HPDE6-E6E7 (cell line): ENCODE measurements around the gene TNKS1BP1.
A peak's percentile ranks its signal among the peaks of the same experiment; 100 is the strongest.
"Not testable (repeated sequence)": the region's sequence is repeated elsewhere in the genome, so short reads cannot be mapped to it uniquely, and the experiment has no call there.

Experiments
- DNase-seq: peaks from one replicate; pipeline ENCODE4 v3.0.0; 2011; ENCODE audit warnings: missing footprints; ENCODE audit errors: extremely low spot score

TNKS1BP1 gene

DNA sequence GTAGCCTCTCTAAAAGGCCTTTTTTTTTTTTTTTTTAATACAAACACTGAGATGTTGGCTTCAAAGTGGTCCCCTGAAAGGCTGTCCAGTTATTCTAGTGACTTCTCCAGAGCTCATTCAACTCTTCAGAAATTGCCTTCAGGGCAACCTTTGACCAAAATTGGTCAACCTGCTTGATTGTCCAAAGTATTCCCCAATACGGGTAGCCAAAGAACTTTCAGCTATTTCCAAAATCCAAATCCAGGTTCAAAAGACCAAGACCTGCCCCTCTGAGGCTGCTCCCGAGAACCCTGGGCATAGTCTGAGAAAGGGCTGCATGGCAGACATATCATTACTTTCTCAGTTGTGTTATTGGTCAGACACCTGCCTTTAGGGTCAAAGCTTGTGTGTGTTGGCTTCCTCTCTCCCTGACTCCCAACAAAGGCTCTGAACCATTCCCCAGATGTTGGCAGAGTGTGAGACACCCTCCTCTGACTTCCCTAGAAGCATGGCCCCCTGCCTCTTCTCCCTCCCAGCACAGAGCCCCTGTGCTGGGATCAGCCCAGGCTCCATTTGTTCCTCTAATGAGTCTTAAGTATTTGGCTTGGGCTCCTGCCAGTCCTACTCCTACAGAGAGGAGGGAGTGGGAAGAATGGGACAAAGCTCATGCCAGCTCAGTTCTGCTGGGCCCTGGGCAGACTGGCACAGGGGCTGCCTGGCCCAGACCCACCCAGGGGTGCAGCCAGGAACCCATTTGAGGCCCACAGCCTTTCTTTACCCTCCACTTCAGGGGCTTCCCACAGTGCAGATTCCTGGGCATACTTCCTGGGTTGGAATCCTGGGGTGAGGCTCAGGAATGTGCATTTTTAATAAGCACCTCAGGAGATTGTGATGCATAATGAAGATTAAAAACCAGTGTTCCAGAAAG is 30.3 kb downstream of the TNKS1BP1 start:
- DNase-seq = no peak

DNA sequence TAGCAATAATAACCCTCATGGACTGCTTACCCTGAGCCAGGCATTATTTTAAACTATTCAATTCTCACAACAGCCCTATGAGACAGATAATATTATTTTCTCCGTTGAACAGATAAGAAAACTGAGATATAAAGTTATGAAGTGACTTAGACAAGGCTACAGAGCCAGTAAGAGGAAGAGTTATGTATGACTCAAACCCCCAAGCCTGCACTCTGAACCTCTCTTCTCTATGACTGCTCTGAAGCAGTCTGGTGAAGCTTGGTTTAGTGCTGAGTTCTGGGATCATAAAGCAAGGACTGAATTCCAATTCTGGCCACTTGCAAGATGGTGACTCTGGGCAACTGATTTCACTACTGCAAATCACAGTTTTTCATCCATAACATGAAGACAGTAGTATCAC is 34.5 kb downstream of the TNKS1BP1 start:
- DNase-seq = no peak

DNA sequence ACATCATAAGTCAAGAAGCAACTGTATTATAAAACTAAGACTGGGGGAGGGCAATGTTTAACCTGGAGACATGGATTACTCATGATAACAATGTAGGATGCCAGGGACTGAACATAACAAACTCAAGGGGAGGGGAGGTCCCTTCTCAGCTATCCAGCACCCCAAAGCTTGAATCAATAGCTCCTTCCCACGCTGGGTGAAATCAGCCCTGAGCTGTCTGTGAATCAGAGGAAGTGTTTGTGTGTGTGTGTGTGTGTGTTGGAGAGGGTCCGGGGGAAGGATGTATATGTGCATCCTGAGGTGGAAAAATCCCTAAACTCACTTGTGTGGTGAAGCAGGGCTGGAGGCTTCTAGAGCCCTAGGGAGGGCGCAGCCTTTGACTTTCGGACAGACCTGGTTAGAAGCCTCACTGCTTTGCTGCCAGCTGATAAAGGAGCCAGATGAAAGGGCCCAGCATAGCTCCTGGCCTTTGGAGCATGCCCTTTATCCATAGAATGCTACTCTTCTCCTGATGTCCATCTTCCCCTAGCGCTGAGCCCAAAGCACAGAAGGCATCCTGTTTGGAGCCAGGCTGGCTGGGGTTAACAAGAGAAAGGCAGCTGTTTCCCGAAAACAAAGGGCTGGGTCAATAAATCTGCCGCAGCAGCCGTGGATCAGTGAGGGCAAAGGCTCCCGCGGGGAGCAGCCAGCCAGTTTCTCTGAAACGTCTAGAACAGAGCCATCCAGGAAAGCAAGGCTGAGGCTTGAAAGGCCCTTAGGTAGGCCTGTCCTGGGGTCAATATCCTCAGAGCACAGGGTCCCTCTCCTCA is 35.8 kb downstream of the TNKS1BP1 start:
- peak; percentile 49 for DNase-seq

DNA sequence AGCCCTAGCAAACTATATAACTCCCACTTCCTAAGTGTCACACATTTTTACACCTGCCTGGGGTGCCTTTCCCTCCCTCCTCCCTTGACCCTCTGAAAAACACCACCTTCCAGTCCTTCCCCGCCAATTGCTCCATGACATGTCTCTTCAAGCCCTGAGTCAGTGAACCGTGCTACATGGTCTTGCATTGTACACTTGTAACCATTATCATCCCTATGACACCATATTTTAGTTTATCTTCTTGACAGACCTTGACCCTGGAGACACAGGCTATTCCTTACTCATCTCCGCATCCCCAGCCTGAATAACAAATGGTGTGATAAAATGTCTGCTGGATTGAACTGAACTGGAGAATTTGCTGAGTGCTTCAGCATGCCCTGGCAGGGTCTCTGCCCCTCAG is 36.9 kb downstream of the TNKS1BP1 start:
- no peak for DNase-seq

DNA sequence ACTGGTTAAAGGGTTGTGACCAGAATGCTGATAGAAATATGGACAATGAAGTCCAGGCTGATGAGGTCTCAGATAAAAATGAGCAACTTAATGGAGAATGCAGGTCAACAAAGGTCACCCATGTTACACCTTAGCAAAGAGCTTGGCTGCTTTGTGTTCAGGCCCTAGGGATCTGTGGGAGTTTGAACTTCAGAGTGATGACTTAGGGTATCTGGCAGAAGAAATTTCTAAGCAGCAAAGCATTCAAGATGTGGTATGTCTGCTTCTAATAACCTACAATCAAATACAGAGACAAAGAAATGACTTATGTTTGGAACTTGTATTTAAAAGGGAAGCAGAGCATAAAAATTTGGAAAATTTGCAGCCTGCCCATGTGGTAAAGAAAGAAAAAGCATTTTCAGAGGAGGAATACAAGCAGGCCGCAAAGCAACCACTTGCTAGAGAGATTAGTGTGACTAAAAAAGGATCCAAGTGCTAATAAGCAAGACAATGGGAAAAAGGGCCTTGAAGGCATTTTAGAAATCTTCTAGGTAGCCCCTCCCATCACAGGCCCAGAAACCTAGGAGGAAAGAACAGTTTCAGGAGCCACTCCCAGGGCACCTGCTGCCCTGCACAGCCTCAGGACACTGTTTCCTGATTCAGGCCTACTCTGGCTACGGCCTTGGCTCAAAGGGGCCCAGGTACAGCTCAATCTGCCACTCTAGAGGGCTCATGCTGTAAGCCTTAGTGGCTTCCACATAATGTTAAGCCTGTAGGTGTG is 41.3 kb downstream of the TNKS1BP1 start:
- DNase-seq = no peak

DNA sequence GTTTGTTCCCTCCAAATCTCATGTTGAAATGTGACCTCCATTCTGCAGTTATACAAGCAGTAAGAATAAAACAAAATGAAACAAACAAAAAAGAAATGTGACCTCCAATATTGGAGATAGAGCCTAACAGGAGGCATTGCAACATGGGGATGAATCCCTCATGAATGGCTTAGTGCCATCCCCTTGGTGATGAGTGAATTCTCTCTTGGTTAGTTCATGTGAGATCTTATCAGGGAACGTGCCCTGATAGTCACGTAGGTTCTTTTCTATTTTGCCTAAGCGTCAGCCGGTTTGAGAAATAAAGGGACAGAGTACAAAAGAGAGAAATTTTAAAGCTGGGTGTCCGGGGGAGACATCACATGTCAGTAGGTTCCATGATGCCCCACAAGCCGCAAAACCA is 43.2 kb downstream of the TNKS1BP1 start:
- DNase-seq = not testable (repeated sequence)

DNA sequence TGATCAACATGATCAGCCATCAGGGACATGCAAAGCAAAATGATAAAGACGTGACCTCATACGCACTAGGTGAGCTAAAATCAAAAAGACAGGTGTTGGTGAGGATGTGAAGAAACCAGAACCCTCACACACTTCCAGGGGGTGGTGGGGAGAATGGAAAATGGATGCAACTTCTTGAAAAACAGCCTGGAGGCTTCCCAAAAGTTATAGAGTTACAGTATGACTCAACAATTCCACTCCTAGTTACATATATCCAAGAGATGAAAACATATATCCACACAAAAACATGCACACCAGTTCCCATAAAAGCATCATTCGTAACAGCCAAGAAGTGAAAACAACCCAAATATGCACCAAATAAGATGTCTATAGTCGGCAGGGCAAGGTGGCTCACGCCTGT is 45.6 kb downstream of the TNKS1BP1 start:
- no peak for DNase-seq

DNA sequence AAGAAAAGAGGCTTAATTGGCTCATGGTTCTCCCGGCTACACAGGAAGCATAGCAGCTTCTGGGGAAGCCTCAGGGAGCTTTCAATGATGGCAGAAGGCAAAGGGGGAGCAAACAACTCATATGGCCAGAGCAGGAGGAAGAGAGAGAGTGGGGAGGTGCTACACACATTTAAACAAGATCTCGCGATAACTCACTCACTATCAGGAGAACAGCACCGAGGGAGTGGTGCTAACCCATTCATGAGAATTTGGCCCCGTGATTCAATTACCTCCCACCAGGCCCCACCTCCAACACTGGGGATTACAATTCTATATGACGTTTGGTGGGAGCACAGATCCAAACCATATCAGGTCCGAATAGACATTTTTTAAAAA is 46.0 kb downstream of the TNKS1BP1 start:
- DNase-seq = no peak

DNA sequence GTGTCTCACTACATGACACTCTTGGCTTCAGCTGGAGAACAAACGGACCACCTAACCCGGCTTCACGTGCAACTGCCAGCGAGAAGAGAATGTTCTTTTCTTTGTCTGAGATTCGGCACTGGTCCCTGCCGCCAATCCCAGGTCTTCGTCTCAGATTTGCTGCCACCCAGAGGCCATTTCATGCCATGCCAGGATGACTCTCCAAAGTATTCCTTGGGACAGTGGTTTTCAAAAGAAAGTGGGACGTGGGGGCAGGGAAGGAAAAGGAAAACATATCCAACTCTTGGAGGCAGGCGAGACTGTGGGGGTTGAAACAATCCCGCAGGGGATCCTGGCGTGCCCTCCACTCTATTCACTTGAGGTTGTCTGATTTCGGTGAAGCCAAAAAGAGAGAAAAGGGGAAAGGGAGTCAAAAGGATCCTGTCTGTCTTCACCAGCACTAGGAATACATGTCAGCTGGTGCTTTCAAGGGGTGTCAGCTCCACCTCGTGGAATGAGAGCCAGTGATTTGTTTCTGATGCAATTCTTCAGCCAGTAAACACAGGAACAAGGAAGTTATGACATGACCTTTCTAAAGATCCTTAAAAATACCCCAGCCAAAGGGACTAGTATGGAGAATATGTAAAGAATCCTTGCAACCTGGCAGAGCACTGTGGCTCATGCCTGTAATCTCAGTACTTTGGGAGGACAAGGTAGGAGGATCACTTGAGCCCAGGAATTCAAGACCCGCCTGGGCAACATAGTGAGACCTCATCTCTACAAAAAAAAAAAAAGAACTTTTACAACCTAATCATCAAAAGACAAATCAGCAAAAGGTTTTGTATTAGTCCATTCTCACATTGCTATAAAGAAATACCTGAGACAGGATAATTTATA is 46.7 kb downstream of the TNKS1BP1 start:
- peak; percentile 84 for DNase-seq

DNA sequence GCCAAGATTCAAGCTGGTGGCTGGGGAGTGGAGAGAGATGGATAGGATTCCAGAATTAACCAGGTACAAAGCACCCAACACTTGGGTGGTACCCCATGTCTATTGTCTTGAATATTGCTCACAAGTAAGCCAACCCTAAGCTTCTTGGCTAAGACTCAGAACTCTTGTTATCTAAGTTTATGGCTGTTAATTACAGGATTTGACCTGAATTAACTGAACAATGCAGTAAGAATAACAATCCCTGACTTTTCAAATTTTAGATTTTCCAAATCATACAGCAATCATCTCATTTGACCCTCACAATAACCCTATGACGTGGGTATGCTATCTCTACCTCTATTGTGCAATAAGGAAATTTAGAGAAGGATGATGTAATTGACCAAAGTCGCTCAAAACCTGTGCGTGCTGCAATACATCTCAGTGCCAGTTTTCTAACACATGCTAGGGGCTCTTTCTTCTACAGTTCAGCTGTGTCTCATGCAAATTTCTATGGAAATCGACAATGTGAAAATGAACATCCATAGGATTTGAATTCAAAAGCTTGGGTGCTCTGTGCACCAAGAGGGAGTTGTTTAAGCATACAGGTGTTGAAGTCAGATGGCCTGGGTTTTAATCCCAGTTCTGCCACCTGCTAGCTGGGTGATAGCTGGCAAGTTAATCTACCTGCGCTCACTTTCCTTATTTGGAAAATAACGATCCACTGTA is 47.6 kb downstream of the TNKS1BP1 start:
- no peak for DNase-seq

DNA sequence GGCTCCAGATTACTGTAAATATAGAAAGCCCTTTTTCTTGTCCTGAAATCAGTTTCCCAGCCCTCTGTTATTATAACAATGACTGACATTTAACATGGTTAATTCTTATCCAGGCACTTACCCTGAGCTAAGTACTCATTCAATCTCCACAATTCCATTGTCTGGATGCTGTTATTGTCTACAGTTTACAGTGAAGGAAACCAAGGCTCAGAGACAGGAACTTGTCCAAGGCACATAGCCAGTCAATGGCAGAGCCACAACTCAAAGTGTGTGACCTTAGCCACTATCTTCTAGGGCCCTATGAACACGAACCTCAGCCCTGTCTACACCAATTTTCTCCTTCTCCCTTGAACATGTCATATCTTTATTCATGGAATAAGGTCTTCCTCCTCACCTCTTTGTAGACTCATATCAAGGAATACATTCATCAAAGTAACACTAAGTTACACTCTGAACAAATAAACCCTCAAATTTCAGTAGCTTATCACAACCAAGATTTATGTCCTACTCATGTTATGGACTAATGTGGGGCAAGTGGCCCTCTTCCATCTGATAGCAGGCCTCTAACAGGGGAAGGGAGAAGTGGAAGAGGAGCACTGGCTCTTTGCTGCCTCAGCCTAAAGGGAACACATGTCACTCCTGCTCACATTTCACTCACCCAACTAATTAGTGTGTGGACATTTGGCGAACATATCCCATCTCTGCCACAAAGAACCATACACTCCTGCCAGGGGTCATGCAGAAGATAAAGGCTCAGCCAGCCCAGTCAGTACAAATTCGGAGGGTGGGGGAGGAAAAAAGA is 48.4 kb downstream of the TNKS1BP1 start:
- DNase-seq = no peak

DNA sequence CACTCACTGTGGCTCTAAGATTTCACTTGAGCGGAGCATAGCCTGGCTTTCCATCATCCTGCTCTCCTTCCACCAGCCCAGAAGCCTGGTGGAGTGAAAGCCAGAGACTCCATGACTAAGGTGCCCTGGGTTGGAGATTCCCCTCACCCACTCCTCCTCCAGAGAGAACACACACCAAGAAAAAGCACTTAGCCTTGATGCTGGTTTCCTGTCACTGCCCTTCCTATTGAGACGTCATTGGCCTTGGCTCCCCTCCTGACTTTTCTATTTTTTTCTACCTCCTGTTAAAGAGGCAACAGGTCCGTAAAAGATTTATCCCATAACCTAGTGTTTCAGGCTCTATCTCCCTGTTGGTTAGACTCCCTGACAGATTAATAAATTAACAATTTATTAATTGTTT is 49.2 kb downstream of the TNKS1BP1 start:
- no peak for DNase-seq

DNA sequence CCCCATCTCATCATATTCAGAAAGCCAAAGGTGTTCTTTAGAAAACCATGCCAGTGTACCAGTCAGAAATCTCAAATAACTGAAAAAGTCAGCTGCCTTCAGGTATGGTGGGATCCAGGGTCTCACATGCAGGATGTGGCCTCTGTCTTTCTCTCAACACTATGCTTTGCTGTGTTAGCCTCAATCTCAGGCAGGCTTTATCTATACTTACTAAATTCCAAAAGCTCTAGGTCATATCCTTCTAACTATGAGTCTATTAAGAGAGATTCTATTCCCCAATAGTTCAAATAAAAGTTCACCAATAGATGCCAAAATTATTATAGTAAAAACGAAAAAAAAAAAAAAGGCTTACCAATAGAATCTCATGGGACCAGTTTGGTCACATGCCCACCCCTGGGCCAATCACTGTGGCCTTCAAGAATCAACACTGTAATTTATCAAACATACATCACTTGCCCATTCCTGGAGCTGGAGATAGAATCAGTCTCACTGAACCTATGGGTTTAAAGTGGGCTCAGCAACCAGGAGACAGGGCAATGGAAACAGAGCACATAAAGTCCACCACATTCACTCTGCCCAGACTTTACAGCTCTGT is 49.8 kb downstream of the TNKS1BP1 start:
- no peak for DNase-seq

DNA sequence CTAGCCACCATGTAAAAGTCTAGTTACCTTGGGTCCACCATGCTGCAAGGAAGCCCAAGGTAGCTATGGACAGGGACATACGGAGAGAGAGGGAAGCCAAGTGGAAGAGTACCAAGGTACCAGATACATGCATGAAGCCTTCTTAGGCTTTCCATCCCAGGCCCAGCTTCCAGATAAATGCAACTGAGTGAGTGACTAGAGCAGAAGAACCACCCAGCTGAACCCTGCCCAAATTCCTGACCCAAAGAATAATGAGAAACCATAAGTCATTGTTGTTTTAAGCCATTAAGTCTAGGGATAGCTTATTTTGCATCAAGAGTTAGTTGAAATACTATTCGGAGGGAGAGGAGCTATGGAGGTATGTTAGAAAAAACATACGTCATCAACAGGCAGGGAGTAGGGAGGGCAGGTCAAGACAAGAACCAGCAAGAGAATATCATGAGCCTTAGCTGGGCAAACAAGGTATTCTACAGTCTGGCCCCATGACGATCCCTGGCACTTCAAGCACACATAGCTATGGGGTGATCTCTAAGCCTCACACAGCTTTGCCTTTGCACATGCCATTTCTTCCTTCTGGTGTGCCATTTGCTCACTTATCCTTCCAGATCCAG is 51.2 kb downstream of the TNKS1BP1 start:
- DNase-seq = no peak

DNA sequence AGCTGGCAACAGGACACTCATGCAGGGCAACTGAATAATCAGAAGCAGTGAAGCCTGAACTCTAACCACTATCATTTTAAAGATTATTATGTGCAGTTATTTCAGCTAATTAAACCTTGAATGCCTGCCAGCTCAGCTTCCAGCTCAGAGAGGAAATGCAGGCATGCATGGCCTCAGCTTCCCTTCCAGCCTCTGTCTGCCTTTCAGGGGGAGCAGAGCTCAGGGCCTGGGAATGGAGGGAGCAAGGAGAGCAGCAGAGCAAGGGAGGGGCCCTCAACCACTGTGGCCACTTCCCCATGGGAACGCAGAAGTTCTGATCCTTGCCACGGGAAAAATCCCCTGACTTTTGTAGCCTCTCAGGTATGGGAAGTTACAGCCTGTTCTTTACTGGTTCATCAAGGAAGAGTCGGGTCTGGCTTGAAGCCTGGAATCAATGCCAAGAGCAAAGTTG is 55.2 kb downstream of the TNKS1BP1 start:
- no peak for DNase-seq

DNA sequence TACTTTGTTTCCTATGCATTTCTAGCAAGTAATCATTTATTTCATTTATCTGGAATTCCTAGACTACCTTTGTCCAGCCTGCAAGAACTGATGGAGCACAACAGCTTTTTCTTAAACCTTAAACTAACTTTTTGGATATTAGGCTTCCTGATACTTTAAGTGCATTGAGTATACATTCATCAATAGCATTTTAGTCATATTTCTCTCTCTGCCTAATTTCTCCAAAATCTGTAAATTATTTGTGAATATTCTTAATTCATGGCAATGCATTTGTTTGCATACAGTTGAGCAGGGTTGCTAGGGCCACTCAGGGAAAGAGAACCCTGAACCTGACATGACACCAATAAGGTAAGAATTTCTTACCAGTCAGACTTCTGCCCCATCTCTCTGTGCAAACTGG is 58.6 kb downstream of the TNKS1BP1 start:
- no peak for DNase-seq

DNA sequence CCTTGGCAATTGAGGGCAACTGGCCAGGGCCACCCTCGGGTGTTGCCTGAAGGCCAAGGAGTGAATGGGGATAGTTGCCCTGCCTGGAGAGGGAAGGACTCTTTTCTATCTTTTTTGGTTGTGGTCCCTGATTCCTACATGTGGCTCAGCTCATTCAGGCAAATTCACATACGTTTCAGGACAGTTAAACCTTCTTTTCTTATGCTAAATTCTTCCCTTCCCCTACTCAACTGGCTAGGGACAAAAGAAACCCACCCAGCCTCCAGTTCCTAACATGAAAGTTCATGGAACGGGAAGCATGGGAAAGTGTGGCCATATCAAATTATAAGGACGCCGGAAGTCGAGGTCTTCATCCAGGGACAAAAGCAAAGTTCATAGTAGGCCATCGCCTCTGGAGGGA is 61.4 kb downstream of the TNKS1BP1 start:
- DNase-seq = no peak

DNA sequence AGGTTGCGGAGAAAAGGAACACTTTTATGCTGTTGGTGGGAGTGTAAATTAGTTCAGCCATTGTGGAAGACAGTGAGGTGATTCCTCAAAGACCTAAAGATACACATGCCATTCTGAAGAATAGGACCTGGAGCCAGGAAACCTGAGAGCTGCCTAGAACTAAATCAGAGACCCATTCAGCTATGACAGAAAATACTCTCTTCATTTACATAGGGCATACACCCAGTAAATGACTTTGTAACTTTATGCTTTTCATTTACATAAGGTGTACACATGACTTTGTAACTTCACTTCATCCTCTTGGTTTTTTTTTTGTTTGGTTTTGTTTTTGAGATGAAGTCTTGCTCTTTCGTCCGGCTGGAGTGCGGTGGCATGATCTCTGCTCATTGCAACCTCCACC is 62.6 kb downstream of the TNKS1BP1 start:
- DNase-seq = no peak
